Adrenal gland (tissue), 5 donors: Measurements from ENCODE around the gene NISCH.

Experiments
- POLR2A ChIP-seq, 2 donors: fragments of 450-650 bp; IDR thresholded peaks; one replicate each; pipeline ENCODE4 v1.6.1; 2017; ENCODE audit warnings: antibody characterized with exemption in 2 of 2, mild to moderate bottlenecking in 2 of 2, moderate library complexity in 1 of 2
- TF ChIP-seq, protein P1 (sequence below), 6 experiments: fragments of 450-650 bp in 4 of 6; fragments of 200-600 bp in 2 of 6; sonication (generic) in 1 of 6; IDR thresholded peaks; 1 replicate in 5 of 6; 2 replicates in 1 of 6; pipeline versions ENCODE4 v1.5.1 to v1.8.0; 2016 to 2021; ENCODE audit warnings: antibody characterized with exemption in 6 of 6, mild to moderate bottlenecking in 2 of 6, moderate library complexity in 1 of 6
- donor health status: DM: no; HTN: no; CAD: no.

DNA sequence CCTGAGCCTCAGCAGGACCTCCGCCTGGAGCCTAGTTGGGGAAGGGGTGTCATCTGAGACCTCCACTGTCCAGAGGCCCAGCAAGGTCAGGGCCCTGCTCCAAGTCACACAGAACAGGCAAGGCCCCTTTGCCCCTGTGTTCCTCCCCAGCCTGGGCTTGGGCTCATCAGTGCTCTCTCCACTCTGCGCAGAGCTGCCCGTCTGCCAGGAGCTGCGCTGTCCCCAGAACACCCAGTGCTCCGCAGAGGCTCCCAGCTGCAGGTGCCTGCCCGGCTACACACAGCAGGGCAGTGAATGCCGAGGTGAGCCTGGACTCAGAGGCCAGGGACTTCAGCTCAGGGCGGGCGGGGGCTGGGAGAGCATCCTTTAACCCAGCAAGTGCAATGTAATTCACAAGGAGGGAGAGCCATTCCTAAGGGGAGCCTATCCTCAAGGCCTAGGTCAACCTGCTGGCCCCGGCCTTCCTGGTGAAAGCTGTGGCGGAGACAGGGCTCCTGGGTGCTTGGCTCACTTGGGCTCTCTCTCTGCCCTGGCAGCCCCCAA is 47.5 kb downstream of the NISCH start:
- TF ChIP-seq POLR2A (IDR thresholded peaks at IDR 0.05) = no peak
- TF ChIP-seq, protein P1, sequence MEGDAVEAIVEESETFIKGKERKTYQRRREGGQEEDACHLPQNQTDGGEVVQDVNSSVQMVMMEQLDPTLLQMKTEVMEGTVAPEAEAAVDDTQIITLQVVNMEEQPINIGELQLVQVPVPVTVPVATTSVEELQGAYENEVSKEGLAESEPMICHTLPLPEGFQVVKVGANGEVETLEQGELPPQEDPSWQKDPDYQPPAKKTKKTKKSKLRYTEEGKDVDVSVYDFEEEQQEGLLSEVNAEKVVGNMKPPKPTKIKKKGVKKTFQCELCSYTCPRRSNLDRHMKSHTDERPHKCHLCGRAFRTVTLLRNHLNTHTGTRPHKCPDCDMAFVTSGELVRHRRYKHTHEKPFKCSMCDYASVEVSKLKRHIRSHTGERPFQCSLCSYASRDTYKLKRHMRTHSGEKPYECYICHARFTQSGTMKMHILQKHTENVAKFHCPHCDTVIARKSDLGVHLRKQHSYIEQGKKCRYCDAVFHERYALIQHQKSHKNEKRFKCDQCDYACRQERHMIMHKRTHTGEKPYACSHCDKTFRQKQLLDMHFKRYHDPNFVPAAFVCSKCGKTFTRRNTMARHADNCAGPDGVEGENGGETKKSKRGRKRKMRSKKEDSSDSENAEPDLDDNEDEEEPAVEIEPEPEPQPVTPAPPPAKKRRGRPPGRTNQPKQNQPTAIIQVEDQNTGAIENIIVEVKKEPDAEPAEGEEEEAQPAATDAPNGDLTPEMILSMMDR (IDR thresholded peaks at IDR 0.05) = no peak
